Kidney (tissue), 14 donors: ENCODE results near the gene PSME2. TPM values are rescaled to one million over a fixed set of nuclear protein-coding genes. Genes with fewer than 3 reads are reported as not detected.

Experiments
- DNase-seq, 5 donors: peaks; one replicate each; pipeline ENCODE4 v3.0.0-alpha.2; 2013 to 2020
- FAIRE-seq: peaks from 2 replicates; lab custom pipeline; 2012; peaks lifted over from hg19 to GRCh38; lab: Jason Lieb, UNC
- H3K27ac ChIP-seq, 2 donors: one replicate each; pipeline ENCODE4 v1.7.0; 2013; ENCODE audit warnings: low read depth in 2 of 2, low read length in 2 of 2, inconsistent platforms in 1 of 2
- H3K27me3 ChIP-seq: one replicate; pipeline ENCODE4 v1.7.1; 2013; ENCODE audit warnings: low read length, inconsistent platforms; ENCODE audit not compliant: control insufficient read depth, insufficient read depth
- H3K36me3 ChIP-seq, 3 donors: one replicate each; pipeline versions ENCODE4 v1.7.0 to v1.7.1; 2013; ENCODE audit warnings: low read length in 3 of 3, control low read depth in 1 of 3, inconsistent platforms in 1 of 3; ENCODE audit not compliant: insufficient read depth in 3 of 3, control insufficient read depth in 2 of 3
- H3K4me1 ChIP-seq, 3 donors: one replicate each; pipeline versions ENCODE4 v1.7.0 to v1.7.1; 2013; ENCODE audit warnings: low read length in 3 of 3, inconsistent platforms in 1 of 3, low read depth in 1 of 3; ENCODE audit not compliant: control insufficient read depth in 2 of 3, insufficient read depth in 2 of 3
- H3K4me3 ChIP-seq, 3 donors: one replicate each; pipeline versions ENCODE4 v1.7.0 to v1.8.1; 2013; ENCODE audit warnings: low read length in 3 of 3, control low read depth in 1 of 3, inconsistent platforms in 1 of 3
- H3K9ac ChIP-seq, 3 donors: one replicate each; pipeline versions ENCODE4 v1.7.0 to v1.7.1; 2013; ENCODE audit warnings: low read length in 3 of 3, control low read depth in 1 of 3, inconsistent platforms in 1 of 3
- H3K9me3 ChIP-seq, 3 donors: one replicate each; pipeline versions ENCODE4 v1.7.0 to v1.7.1; 2013; ENCODE audit warnings: low read length in 3 of 3, control low read depth in 1 of 3, inconsistent platforms in 1 of 3; ENCODE audit not compliant: control insufficient read depth in 2 of 3, insufficient read depth in 1 of 3
- CTCF ChIP-seq: IDR thresholded peaks from 3 replicates; pipeline ENCODE4 v1.5.1; 2012; ENCODE audit warnings: mild to moderate bottlenecking, moderate library complexity, borderline replicate concordance; ENCODE audit not compliant: insufficient read depth; ENCODE audit errors: extremely low read depth
- intact Hi-C: fragments of 100-400 bp; cut with DNase I; formaldehyde crosslinking; loops from one replicate; pipeline ENCODE4 v1.11.1; 2022
- polyA plus RNA-seq: library from polyadenylated mRNA; stranded (reverse); fragments of 350-450 nt; fragmentation: Illumina TruSeq; extraction: RNeasy Lipid Tissue Mini Kit (QIAGEN cat#74804); gene quantifications from one replicate; pipeline ENCODE4 v1.2.3, GENCODE V29; 2014; ENCODE audit warnings: low read depth, low replicate concordance; ENCODE audit not compliant: insufficient read depth
- total RNA-seq: library from RNA; stranded (reverse); fragmentation: NEBNext Ultra II Directional; extraction: Animal tissue kit (Norgen Biotek cat#: 25700); gene quantifications from one replicate; pipeline ENCODE4 v1.2.1, GENCODE V29; 2021
- donor health status: control.
- donor health status: control.
- donor health status: control.
- donor health status: control.
- donor health status: control.
- donor health status: DM: yes; HTN: yes; CAD: no.
- donor health status: Normal renal cell carcinoma (clear cell type).

The PSME2 gene
- total and polyA plus RNA-seq, 2 donors from 2014 or later: 148 to 289 TPM

GRCh38 chr14:24188251-24189058 lies 42.0 kb upstream of the PSME2 start, which contains the start of gene IPO4:
IPO4 (minus strand) TSS chr14:24188816; CDS start chr14:24188787, 29 bp downstream.
- Histone ChIP-seq H3K4me3 (peak within 1 kb of the TSS; percentile 64 to 70 (median 66)), H3K4me1 (peaks cover 0 to 8% (median 6%) of the 10 kb centered on the region in 3 donors), H3K36me3 (peaks cover 0 to 47% (median 26%) of the 10 kb centered on the region in 3 donors), H3K9ac (peak within 1 kb of the TSS; percentile 32 to 83 (median 55)), H3K27me3 (no peaks in the 10 kb centered on the region), H3K9me3 (no peaks in the 10 kb centered on the region), H3K27ac (peak within 1 kb of the TSS; percentile 71 to 79)
- no peak for TF ChIP-seq CTCF
- peak; percentile 97 to 99 (median 98) for DNase-seq
- no peak for FAIRE-seq
- intact Hi-C loops: no loop called here

- TF ChIP-seq CTCF: no peak
- H3K4me1 ChIP-seq: peaks cover 0 to 8% (median 6%) of the 10 kb centered on the region in 3 donors
- FAIRE-seq: no peak
- intact Hi-C loops: no loop called here
- H3K36me3 ChIP-seq: peaks cover 0 to 50% (median 25%) of the 10 kb centered on the region in 3 donors
- no peaks in the 10 kb centered on the region for H3K27me3 ChIP-seq
- H3K4me3 ChIP-seq: peak overlapping the region; percentile 64 to 70 (median 66)
- H3K9ac ChIP-seq: peak overlapping the region in 1 of 3 donors; percentile 83
- DNase-seq: no peak
- H3K9me3 ChIP-seq: no peaks in the 10 kb centered on the region
- peak overlapping the region in 1 of 2 donors; percentile 79 for H3K27ac ChIP-seq
Measured at GRCh38 chr14:24187539-24187915, 41.1 kb upstream of the PSME2 start.

GRCh38 chr14:24186831-24187538 lies 40.6 kb upstream of the PSME2 start:
- DNase-seq (no peak), FAIRE-seq (no peak)
- Histone ChIP-seq H3K9ac (no peak overlapping the region), H3K27me3 (no peaks in the 10 kb centered on the region), H3K27ac (no peak overlapping the region), H3K4me1 (peaks cover 0 to 8% (median 6%) of the 10 kb centered on the region in 3 donors), H3K4me3 (no peak overlapping the region), H3K36me3 (peaks cover 0 to 47% (median 22%) of the 10 kb centered on the region in 3 donors), H3K9me3 (no peaks in the 10 kb centered on the region)
- intact Hi-C loops: no loop called here
- TF ChIP-seq CTCF: no peak
